Neural crest cell (in vitro differentiated cells): Measurements from ENCODE around the gene COL9A2. TPM values are rescaled to one million over a fixed set of nuclear protein-coding genes. Genes with fewer than 3 reads are reported as not detected.
"Not testable (repeated sequence)": the region's sequence is repeated elsewhere in the genome, so short reads cannot be mapped to it uniquely, and the experiment has no call there.

Source experiments
- DNase-seq: peaks from one replicate; pipeline ENCODE4 v3.0.0; 2021; ENCODE audit warnings: low read depth, mixed read lengths, low spot score
- H3K27ac Mint-ChIP-seq: one replicate; pipeline ENCODE4 v1.8.0; 2021; ENCODE audit warnings: mild to moderate bottlenecking, mixed read lengths; ENCODE audit not compliant: unreplicated experiment
- H3K27me3 Mint-ChIP-seq: 2 replicates; pipeline ENCODE4 v1.8.0; 2021; ENCODE audit warnings: low read depth, mild to moderate bottlenecking, mixed read lengths
- H3K36me3 Mint-ChIP-seq: 2 replicates; pipeline ENCODE4 v1.8.0; 2021; ENCODE audit warnings: low read depth, mild to moderate bottlenecking, mixed read lengths
- H3K4me1 Mint-ChIP-seq: 2 replicates; pipeline ENCODE4 v1.8.0; 2021; ENCODE audit warnings: mixed read lengths
- H3K4me3 Mint-ChIP-seq: one replicate; pipeline ENCODE4 v1.8.0; 2021; ENCODE audit warnings: mild to moderate bottlenecking, mixed read lengths
- H3K9me3 Mint-ChIP-seq: 2 replicates; pipeline ENCODE4 v1.8.0; 2021; ENCODE audit warnings: mixed read lengths
- total RNA-seq: library from RNA; stranded (reverse); gene quantifications from 2 replicates; pipeline ENCODE4 v1.2.1, GENCODE V29; 2021
- TF ChIP-seq, protein P1 (sequence below): fragments of 200-600 bp; sonication (generic); conservative IDR thresholded peaks from 2 replicates; pipeline ENCODE4 v1.5.0; 2021; ENCODE audit warnings: antibody characterized with exemption, mild to moderate bottlenecking

COL9A2 gene
- total RNA-seq, 1 donor from 2014 or later, result 9.0 TPM

DNA sequence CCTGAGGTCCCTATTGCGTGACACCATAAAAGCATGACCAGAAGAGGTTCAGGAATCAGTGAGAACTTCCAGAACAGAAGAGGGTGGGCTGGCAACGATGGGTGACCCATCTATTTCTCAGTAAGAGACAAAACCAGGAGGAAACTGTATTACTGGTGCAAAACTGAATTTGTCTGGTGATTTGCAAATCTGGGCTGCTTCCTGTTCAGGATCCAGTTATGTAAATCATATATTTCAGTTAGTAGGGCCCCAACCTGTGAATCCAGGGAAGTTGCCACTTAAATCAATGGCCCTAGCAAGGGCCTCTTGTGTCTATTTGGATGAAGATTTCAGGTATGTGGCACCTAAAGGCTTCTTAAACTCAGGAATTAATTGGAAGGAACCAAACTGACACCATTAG, 33.3 kb upstream of the COL9A2 start:
- H3K27ac Mint-ChIP-seq, result no peak overlapping the region
- no peaks in the 10 kb centered on the region for H3K4me1 Mint-ChIP-seq
- no peaks in the 10 kb centered on the region for H3K36me3 Mint-ChIP-seq
- no peak overlapping the region for H3K4me3 Mint-ChIP-seq
- no peak for DNase-seq
- H3K9me3 Mint-ChIP-seq, result no peaks in the 10 kb centered on the region
- TF ChIP-seq, protein P1, sequence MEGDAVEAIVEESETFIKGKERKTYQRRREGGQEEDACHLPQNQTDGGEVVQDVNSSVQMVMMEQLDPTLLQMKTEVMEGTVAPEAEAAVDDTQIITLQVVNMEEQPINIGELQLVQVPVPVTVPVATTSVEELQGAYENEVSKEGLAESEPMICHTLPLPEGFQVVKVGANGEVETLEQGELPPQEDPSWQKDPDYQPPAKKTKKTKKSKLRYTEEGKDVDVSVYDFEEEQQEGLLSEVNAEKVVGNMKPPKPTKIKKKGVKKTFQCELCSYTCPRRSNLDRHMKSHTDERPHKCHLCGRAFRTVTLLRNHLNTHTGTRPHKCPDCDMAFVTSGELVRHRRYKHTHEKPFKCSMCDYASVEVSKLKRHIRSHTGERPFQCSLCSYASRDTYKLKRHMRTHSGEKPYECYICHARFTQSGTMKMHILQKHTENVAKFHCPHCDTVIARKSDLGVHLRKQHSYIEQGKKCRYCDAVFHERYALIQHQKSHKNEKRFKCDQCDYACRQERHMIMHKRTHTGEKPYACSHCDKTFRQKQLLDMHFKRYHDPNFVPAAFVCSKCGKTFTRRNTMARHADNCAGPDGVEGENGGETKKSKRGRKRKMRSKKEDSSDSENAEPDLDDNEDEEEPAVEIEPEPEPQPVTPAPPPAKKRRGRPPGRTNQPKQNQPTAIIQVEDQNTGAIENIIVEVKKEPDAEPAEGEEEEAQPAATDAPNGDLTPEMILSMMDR, result no peak
- no peaks in the 10 kb centered on the region for H3K27me3 Mint-ChIP-seq

DNA sequence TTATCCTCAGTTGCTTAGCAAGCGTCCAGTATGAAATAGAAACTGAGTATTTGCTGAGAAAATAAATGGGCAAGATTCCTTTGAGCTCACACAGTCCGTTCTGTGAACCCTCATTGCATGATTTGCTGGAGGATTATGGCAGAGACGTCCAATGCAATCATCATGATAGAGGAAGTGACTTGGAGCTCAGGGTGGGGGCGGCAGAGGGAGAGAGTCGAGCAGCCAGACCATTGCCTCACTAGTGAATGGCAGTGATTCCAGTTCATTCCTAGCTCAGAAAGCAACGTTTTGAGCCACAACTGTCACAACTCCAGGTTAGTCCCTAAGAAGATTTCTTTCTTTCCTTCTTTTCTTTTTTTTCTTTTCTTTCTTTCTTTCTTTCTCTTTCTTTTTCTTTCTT, 27.5 kb upstream of the COL9A2 start:
- Mint-ChIP-seq H3K27me3 (peaks cover 30% of the 10 kb centered on the region), H3K36me3 (no peaks in the 10 kb centered on the region), H3K27ac (no peak overlapping the region), H3K9me3 (no peaks in the 10 kb centered on the region), H3K4me1 (no peaks in the 10 kb centered on the region), H3K4me3 (no peak overlapping the region)
- DNase-seq, result no peak
- TF ChIP-seq, protein P1, result no peak

DNA sequence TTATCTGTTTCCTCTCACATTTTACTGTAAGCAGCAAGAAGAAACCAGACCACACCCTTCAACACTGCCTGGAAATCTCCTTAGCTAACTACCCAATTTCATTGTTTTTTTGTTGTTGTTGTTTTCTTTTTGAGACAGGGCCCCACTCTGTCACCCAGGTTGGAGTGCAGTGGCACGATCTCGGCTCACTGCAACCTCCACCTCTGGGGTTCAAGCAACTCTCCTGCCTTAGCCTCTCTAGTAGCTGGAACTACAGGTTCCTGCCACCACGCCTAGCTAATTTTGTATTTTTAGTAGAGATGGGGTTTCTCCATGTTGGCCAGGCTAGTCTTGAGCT, 25.3 kb upstream of the COL9A2 start:
- H3K4me1 Mint-ChIP-seq, H3K27ac Mint-ChIP-seq, H3K9me3 Mint-ChIP-seq, DNase-seq, H3K4me3 Mint-ChIP-seq, H3K36me3 Mint-ChIP-seq: not testable (repeated sequence)
- H3K27me3 Mint-ChIP-seq, result peaks cover 34% of the 10 kb centered on the region

DNA sequence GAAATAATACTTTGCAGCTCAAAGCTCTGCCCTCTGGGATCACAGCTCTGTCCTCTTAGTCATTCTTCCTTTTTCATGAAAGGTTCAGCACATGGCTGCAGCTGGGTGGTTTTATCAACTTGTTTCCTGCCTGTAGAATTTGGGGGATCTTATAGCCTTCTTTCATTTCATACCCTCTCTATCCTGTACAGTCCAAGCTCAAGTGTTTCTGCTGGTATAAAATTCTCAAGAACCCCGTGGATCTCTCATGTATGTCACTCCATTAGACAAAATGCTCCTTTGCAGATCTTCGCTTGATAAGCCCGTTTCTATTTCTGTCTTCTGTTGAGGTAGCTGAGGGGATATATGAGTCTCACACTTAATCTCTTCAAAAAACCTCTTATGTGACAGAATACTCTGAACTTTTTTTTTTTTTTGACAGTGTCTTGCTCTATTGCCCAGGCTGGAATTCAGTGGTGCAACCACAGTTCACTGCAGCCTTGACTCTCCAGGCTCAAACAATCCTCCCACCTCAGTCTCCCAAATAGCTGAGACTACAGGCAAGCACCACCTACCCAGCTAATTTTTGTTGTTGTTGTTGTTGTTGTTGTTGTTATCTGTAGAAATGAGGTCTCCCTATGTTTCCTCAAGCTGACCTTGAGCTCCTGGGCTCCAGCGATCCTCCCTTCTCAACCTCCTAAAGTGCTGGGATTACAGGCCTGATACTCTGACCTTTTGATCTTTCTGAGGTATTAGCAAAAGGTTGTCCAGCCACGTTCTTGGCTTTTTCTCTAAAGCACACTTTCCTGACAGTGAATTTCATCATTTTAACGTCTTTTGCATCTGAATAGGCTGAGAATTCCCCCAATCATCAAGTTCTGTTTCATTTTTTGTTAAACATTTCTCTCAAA, 24.6 kb upstream of the COL9A2 start:
- no peak overlapping the region for H3K4me3 Mint-ChIP-seq
- no peaks in the 10 kb centered on the region for H3K9me3 Mint-ChIP-seq
- no peak overlapping the region for H3K27ac Mint-ChIP-seq
- H3K36me3 Mint-ChIP-seq, result no peaks in the 10 kb centered on the region
- peaks cover 34% of the 10 kb centered on the region for H3K27me3 Mint-ChIP-seq
- no peak for DNase-seq
- H3K4me1 Mint-ChIP-seq, result no peaks in the 10 kb centered on the region
- TF ChIP-seq, protein P1, result no peak

DNA sequence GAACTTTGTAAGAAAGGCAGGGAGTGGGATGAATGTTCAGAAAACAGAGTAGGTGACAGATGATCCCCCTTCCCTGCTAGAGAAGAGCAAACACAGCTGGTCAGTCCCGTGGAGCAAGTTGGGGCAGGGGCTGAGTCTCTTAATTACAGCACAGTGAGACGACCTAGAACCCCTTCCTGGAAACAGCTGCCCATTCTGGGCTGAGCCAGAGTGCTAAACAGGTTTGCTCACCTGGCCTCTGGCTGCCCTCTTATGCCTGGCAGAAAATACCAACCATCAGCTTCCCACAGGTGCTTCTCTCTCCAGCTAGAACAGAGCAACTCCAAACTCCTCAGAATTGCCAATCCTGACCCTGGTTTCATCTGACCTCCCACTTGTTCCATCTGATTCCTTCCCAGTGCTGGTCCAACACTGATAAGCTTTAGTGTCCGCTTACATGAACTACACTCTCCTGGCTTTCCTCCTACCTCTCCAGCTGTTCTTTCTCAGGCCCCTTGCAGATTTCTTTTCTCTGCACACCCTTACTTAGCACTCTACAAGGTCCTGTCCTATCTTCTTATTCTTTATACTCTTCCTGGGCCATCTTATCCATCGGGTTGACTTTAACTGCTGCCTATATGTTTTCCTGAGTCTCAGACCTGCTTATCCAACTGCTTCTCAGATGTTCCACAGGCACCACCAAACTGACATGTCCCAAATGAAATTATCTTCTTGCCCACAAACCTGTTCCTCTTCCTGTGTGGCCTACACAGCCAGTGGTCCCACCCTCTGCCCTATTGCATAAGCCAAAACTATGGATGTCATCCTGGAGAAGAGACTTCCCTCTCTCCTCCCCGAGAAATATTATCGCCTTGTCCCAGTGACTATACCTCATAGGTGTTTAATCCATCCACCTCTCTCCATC, 22.6 kb upstream of the COL9A2 start:
- DNase-seq, result no peak
- Mint-ChIP-seq H3K27me3 (peaks cover 34% of the 10 kb centered on the region), H3K27ac (no peak overlapping the region), H3K4me1 (no peaks in the 10 kb centered on the region), H3K9me3 (no peaks in the 10 kb centered on the region), H3K36me3 (no peaks in the 10 kb centered on the region), H3K4me3 (no peak overlapping the region)
- TF ChIP-seq, protein P1, result no peak
